Measurements from ENCODE around the gene PCMTD2. TPM values are rescaled to one million over a fixed set of nuclear protein-coding genes. Genes with fewer than 3 reads are reported as not detected.
"Not testable (repeated sequence)": the region's sequence is repeated elsewhere in the genome, so short reads cannot be mapped to it uniquely, and the experiment has no call there.

The PCMTD2 gene
- total RNA-seq, 1 experiment from 2014 or later, result 21.2 TPM

- in situ Hi-C loops (cut with HindIII; ENCODE audit: low pct_unique_long_range_greater_than_20kb, low sequenced_read_pairs); DNase-seq (ENCODE audit: low read depth): not testable (repeated sequence)
These were observed 62.5 kb downstream of the PCMTD2 start for GRCh38 chr20:64318056-64318455.

- DNase-seq (ENCODE audit: low read depth); in situ Hi-C loops (cut with HindIII; ENCODE audit: low pct_unique_long_range_greater_than_20kb, low sequenced_read_pairs): not testable (repeated sequence)
These were observed 66.7 kb downstream of the PCMTD2 start for GRCh38 chr20:64322031-64322789.

Other genes with a start within 250 kb of the PCMTD2 start
- gene C20orf204, start 219.6 kb upstream of the PCMTD2 start, total RNA-seq (2014; rRNA removed; shearing (Covaris generic); ENCODE audit: low replicate concordance), result 1.6 TPM in 1 of 2 replicates, not detected in the other
- gene SOX18, start 206.1 kb upstream of the PCMTD2 start, total RNA-seq (2014; rRNA removed; shearing (Covaris generic); ENCODE audit: low replicate concordance), result 0.37 TPM in 1 of 2 replicates, not detected in the other
- 62.0 and 90.0 TPM in 2 replicates for gene TCEA2, start 192.6 kb upstream of the PCMTD2 start, total RNA-seq (2014; rRNA removed; shearing (Covaris generic); ENCODE audit: low replicate concordance)
- gene RGS19, start 176.2 kb upstream of the PCMTD2 start, total RNA-seq (2014; rRNA removed; shearing (Covaris generic); ENCODE audit: low replicate concordance), result 35.7 and 47.6 TPM in 2 replicates
- gene OPRL1, start 175.7 kb upstream of the PCMTD2 start, total RNA-seq (2014; rRNA removed; shearing (Covaris generic); ENCODE audit: low replicate concordance), result 0.38 and 0.84 TPM in 2 replicates
- gene LKAAEAR1, start 171.3 kb upstream of the PCMTD2 start, total RNA-seq (2014; rRNA removed; shearing (Covaris generic); ENCODE audit: low replicate concordance), result 14.4 and 25.2 TPM in 2 replicates
- not detected in 2 replicates for gene NPBWR2, start 148.2 kb upstream of the PCMTD2 start, total RNA-seq (2014; rRNA removed; shearing (Covaris generic); ENCODE audit: low replicate concordance)
- gene MYT1, start 91.3 kb upstream of the PCMTD2 start, total RNA-seq (2014; rRNA removed; shearing (Covaris generic); ENCODE audit: low replicate concordance), result not detected in 2 replicates

All from Caki2 (cell line).